NCI-H1694 (cell line): ENCODE data around the gene ACVR1.
"Not testable (repeated sequence)": the region's sequence is repeated elsewhere in the genome, so short reads cannot be mapped to it uniquely, and the experiment has no call there.

Experiments
- DNase-seq: peaks from one replicate; lab custom pipeline; 2025; lab: John Stamatoyannopoulos, UW

Gene ACVR1

DNA sequence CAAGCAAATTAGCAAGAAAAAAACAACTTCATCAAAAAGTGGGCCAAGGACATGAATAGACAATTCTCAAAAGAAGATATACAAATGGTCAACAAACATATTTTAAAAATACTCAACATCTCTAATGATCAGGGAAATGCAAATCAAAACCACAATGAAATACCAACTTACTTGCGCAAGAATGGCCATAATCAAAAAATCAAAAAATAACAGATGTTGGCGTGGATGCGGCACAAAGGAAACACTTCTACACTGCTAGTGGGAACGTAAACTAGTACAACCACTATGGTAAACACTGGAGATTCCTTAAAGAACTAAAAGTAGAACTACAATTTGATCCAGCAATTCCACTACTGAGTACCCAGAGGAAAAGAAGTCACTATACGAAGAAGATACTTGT lies 119.7 kb downstream of the ACVR1 start:
- DNase-seq, result not testable (repeated sequence)

DNA sequence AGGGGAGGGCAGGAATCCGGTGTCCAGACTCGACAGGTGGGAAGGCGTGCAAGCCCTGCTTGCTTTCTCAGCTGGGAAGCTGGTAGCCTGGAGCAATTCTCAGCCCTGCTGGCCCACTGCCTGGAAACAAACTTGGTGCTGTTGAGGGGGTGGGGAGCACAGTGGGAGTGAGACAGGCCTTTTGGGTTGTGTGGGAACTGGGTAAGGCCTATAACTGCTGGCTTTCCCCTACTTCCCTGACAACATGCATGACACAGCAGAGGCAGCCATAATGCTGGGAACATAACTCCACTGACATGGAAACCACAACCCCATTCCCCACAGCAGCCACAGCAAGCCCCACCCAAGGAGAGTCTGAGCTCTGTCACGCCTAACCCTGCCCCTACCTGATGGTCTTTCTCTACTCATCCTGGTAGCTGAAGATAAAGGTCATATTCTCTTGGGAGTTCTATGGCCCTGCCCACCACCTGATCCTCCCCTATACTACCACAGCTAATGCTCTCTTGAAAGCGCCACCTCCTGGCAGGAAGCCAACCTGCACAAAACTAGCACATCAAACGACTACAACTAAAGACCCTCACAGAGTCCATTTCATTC lies 124.6 kb downstream of the ACVR1 start:
- DNase-seq, result no peak

DNA sequence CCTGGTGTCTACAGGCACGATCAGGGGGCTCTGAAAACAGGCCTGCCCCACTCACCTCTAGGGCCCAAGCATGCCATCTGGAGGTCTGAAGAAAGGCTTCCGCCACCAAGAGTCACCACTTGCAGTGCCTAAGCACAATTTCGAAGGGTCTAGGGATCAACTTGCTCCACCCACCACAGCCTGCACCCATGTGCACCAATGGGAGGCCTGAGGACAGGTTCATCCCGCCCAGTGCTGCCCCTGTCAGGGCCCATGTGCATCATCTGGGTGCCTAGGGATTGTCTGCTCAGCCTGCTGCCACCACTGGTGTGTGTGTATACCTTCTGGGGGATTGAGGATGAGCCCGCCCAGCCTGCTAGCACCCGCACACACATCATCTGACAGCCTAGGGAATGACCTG lies 126.4 kb downstream of the ACVR1 start:
- no peak for DNase-seq

DNA sequence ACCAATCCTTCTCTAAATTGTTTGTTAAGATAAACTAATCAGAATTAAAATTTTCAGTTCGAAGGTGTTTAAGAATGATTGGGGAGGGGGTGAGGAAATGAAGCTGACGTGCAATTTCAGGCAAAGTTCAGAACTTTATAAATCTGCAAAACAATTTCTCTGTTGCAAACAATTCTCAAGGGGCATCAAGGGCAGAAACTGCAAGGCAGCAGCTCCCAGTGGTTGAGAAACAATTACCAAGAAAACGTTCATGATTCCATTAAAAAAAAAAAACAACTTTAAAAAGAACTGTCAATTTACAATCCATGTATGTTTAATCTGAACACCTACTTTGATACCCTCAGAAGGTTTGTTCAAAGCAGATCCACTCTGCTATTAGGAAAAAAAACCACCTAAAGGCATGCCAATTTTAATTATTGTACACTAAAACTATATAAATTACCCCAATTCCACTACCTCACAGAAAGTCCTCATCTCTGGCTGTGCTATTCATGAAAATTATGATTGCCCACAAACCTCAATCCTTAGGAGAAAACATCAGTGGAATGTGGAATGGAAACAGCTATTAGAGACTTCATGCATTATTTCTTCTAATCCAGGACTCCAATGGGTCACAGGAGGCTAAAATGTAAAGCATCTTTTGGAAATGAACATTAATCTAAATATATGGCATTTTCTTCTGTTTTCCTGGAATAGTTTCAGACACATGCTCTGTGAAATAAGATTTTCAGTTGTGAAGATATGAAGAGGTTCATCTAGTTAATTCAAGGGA lies 127.6 kb downstream of the ACVR1 start:
- DNase-seq, result no peak

DNA sequence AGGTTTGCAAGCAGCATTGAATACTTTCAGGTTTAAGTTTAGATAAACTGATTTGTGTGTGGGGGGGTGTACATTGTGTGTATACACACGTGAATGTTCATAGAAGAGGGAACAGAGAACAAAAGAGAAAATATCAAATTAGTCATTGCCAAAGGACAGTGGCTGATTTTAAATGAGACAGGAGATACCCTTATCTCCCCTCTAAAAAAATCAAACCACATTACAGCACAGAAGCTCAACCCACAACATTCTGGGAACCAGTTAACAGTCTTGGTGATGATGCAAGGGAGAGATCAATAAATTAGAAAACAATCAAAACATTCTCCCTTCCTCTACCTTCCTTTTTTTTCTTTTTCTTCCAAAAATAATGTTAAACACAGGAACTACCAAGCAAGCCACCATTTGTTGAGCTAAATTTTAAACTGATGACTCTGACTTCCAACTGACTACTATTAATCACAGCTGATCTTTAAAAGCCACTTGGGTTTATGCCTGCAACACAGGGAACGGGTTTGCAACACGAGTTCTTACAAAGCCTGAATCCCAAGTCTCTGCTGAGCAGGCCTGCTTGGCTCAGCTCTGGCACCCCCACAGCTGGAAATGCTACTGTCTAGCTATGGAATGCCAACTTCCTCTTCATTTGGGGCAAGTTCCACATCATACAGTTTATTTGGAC lies 128.3 kb downstream of the ACVR1 start:
- no peak for DNase-seq

DNA sequence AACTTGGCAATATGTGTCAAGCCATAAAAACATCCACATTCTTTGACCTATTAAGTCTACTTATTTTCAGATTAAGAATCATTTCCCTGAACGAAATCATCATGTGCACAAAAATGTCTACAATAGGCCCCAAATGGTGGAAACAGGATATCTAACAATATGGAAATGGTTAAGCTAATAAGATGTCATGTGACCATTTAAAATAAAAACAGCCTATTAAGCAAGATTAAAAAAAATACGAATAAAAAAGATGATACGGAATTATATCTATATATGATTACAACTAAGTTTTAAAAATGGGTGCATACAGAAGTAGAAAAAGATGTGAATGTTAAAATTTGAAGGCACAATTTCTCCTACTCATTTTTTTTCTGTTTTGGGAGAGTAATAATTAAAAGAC lies 128.8 kb downstream of the ACVR1 start:
- no peak for DNase-seq

DNA sequence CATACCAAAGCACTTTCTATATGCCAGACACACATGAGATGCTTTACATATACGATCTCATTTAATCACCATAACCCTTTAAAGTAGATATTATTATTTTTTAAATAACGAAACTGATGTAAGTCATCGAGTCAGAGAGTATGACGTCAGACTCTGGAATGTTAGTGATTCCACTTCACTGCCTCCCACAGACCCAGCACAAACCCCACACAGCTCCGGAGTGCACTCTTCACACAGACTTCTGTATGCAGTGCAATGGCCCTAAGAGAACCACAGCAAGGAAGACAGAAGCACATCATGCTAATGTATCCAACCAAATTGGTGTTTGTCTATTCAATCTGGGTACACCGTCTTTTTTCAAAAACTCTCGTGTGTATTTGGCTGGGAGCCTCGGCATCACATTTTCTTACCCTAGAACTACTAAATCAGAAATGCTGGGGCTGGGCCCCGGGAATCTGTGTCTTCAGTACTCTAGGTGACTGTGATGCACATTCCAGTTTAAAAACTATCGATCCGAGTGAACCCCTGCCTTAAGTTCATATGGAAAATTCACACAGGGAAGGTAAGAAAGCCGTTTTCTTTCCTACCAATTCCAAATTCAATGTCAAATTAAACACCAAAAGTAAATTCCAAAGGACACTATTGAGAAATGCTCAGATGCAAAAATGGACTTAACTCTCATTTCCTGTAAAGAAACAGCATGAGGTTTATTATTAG lies 129.7 kb downstream of the ACVR1 start:
- no peak for DNase-seq

DNA sequence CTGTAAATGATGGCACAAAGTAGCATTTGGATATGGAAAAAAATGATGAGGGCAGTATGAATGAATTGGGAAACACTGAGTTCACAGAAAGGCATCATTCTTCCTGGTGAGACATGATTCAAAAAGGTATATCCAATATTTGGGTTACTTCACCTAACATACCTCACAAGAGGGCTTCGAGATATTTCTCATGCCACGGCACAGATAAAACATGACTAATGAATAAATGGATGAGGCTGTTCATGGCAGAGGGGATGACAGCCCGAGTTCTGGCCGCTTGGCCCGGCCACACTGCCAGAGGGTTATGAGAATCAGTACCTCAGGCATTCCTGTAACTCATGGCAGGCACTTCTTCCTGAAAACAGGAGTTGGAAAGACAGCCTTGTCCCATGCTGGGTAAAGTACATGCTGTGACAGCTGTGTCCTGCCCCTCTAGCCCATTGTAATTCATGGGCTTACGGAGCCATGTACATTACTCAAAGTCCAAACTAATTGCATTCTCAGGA lies 131.5 kb downstream of the ACVR1 start:
- DNase-seq, result no peak

DNA sequence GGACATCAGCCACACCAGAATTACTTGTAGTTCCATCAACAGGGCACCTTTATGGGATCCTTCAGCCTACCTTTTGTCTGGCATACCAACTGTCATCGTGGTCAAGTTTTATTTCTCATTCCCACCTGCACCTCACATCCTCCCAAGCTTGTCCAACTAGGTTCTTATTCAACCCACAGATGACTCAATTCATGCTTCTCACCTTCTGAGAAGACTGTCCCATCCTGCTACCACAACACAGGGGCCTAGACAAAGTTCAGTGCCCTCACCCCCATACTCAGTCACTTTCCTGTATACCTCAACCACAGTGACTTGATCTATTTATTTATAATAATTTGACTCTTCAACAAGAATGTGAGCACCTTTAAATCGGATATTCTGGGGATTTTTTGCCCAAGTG lies 133.1 kb downstream of the ACVR1 start:
- no peak for DNase-seq

DNA sequence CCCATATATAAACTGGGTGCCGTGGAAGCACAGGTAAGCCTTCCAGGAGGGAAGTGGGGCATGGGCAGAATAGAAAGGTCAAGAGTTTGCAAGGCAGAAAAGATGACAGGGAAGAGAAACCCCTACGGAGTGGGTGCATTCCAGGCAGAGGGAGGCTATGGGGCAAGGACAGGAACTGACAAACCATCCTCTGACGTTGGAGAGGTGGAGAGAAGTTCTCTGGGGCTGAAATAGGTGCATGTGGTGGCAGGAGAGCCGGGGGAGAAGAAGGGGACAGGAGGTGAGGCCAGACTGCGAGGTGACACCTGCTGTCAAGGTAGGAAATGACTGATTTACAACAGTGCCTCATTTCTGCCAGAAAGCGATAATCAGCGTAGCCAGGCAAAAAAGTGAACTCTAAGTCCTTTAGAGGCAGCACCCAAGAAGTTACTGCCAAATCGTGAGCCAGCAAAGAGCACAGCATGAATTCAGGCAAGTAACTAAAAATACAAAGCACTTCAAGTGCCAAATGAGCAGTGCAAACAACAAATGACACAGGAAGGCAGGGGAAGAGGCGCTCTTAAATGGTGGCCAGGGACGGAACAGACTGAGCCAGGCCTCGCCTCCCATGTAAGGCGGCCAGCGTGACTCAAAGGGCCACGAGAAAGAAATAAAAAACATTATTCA lies 134.2 kb downstream of the ACVR1 start:
- no peak for DNase-seq

DNA sequence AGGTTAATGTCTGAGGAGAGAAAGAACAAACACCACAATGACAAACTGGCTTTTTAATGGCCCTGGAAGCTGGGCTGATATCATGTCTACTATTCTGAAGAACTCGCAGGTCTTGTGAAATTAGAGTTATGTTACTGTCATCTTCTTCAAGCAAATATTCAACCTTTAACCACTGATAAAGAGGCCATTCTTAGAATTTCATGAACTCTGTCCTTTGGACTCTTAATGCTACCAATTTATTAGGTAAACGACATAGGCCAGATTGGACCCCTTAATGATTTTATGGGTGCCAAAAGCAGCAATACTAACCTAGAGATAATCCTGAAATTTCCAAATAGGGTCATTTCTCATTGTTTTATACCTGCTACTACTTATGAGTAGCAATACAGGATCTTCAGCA lies 138.5 kb downstream of the ACVR1 start:
- no peak for DNase-seq

DNA sequence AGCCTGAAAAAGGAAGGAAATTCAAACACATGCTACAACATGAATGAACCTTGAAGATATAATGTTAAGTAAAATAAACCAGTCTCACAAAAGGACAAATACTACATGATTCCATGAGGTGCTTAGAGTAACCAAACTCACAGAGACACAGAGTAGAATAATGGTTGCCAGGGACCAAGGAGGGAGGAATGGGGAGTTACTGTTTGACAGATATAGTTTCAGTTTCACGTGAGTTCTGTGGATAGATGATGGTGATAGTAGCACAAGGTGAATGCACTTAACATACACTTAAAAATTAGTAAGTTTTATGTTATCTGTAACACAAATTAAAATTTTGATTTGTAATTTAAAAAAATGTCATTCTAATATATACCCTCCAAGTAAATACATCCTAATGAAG lies 140.6 kb downstream of the ACVR1 start:
- DNase-seq, result no peak

DNA sequence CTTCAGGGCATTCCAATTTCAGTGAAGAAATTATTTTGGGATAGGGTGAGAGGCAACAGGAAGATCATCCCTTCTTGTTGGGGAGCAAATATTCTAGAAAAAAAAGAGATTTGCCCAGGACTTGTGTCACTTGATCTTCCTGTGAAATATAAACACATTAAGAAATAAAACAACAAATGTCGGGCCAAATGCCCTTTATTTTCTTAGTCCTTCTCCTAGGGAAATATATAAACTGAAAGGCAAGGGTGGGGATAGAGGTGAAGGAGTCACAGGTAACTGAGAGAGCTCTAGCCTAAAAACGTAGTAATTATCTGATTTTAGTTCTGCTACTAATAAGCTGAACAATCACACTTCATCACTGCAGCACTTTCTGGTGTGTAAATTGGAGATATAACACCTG lies 142.9 kb downstream of the ACVR1 start:
- no peak for DNase-seq

DNA sequence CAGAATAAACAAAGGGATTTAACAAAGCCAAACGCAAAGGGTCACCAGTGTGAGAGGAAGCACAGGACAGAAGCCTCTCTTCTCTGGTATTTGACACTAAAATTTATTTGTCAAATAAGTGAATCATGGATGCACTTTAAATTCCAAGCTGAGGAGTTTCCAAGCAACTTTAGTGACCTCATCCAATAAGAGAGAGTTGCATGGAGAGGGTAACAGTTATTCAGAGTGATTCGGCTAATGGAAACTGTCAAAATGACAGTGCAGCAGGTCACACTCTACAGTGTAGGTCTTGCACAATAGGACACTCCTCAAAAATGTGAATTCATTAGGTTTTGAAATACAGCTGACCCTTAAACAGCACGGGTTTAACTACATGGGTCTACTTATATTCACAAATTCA lies 143.5 kb downstream of the ACVR1 start:
- no peak for DNase-seq

DNA sequence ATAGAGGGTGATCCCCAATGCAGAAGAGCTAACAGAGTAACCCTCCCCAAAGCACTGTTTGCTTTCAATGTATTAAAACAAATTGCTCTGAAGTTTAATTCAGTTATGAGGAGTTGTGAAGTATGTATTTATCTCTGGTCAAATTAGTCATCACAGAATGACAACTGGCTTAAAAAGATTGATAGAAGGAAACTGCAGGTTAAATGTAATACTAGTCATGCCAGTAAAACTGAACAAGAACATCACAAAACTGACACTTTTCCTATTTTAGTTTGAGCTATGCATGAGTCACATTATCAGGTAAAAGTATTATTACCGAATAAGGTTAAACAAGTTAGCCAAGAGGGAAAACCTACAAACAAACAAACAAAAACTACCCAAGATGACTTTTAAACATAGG lies 148.4 kb downstream of the ACVR1 start:
- DNase-seq, result no peak

DNA sequence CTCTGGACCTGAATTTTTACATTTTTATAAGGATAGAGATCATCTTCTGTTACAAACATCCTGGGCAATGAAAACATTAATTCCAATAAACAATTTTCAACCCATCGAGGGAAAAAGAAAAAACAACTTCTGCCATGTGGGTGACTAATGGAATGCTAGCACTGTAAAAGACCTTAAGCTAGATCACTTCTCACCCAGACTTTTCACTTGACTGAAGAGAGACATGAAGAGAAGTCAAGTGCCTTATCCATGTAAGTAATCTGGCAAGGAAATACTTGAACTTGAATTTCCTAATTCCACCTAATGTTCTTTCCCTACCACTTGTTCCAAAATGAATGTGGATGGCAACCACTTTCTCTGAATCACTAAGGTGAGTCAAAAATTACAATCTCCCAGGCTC lies 149.2 kb downstream of the ACVR1 start:
- no peak for DNase-seq

DNA sequence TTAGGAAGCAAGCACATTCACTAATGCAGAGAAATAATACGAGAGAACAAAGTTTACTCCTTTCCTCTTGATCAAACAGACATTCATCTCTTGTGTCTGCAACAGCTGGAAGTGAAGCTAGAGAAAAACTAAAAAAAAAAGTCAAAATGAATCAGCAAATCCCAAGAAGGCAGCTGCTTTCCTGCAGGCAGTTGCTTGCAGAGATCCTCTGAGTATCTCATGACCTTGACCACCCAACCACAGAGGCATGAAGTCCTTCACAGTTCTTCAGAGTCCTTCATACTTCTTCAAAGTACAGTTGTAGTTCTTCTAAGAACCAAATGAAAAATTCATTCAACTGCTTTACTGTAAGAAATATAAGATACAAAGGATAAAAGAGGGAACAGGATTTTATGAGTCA lies 150.3 kb downstream of the ACVR1 start:
- DNase-seq, result no peak

DNA sequence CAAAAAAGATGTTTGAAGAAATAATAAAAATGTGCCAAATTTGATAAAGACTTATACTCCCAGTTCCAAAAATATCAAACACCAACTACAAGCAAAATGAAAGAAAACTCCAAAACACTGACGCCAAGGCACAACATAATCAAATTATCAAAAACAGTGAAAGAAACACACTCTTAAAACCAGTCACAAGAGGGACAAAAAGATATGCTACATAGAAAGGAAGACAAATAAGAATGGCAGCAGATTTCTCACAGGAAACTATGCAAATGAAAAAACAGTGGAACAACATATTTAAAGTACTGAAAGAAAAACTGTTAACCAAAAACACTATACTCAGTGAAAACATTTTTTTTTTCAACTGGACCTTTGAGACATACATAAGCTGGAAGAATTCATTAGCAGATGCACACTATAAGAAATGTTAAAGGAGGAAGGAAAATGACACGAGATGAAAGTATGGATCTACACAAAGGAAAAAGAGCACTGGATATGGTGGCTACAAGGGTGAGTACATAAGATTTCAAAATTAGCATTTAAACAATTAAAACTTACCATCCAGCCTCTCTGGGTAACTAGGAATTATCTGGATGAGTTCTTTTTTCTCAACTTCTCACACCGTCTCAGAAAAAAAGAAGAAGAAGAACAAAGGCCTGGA lies 153.4 kb downstream of the ACVR1 start:
- no peak for DNase-seq

DNA sequence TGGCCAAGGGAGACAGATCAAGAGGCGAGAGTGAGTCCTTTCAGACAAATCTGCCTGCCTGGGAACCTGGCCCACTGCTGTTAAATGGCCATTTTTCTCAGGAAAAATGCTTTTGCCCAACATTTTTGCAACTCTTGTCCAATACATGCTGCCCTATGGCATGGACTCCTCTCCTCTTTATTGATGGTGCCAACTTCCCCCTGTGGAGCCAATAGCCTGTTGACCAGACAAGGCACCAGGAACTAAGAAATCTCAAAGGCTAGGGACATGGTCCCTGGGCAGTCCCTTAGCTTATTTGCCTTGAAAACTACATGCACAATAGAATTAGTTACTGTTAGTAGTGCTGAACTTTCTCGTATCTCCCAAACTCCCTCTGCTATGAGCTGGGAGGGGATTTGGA lies 155.6 kb downstream of the ACVR1 start:
- no peak for DNase-seq

DNA sequence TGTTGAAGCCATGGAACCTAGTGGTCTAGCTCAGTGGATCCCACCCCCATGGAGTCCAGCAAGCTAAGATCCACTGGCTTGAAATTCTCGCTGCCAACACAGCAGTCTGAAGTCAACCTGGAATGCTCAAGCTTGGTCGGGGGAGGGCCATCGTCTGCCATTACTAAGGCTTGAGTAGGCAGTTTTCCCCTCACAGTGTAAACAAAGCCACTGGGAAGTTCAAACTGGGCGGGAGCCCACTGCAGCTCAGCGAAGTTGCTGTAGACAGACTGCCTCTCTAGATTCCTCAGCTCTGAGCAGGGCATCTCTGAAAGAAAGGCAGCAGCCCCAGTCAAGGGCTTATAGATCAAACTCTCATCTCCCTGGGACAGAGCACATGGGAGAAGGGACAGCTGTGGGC lies 171.5 kb downstream of the ACVR1 start:
- not testable (repeated sequence) for DNase-seq

DNA sequence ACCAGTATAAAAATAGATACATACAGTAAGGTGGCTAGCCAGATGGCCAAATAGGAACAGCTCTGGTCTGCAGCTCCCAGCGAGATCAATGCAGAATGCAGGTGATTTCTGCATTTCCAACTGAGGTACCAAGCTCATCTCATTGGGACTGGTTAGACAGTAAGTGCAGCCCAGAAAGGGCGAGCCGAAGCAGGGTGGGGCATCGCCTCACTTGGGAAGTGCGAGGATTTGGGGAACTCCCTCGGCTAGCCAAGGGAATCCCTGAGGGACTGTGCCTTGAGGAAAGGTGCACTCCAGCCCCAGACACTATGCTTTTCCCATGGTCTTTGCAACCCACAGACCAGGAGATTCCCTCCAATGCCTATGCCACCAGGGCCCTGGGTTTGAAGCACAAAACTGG lies 172.0 kb downstream of the ACVR1 start:
- not testable (repeated sequence) for DNase-seq

DNA sequence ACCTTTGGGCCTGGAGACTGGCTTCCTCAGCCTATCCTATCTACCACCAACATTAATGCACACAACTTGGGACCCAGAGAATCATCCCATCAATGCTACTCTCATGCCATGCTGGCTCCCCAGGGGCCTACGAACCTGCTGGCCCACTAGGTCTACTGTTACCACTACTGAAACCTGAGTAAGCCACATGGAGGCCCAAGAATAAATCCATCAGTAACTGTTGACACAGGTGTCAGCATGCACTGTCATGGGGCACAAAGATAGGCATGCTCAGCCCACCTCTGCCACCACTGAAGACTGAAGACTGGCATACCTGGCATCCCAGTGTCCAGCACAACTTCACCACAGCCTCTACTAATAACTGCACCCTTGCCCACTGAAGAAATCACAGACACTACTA lies 176.3 kb downstream of the ACVR1 start:
- DNase-seq, result no peak
